HL-60/S4 treated with phorbol 12-myristate 13-acetate at 8.2 ng/mL for 4 days and 3 days (cell line): ENCODE measurements around the gene KCNQ1.

ENCODE experiments used
- in situ Hi-C: fragments of 300-500 bp; cut with MboI; formaldehyde crosslinking; loops from 2 replicates; pipeline ENCODE4 v1.15.0; 2022; ENCODE audit warnings: low sequenced_read_pairs

KCNQ1 gene

DNA sequence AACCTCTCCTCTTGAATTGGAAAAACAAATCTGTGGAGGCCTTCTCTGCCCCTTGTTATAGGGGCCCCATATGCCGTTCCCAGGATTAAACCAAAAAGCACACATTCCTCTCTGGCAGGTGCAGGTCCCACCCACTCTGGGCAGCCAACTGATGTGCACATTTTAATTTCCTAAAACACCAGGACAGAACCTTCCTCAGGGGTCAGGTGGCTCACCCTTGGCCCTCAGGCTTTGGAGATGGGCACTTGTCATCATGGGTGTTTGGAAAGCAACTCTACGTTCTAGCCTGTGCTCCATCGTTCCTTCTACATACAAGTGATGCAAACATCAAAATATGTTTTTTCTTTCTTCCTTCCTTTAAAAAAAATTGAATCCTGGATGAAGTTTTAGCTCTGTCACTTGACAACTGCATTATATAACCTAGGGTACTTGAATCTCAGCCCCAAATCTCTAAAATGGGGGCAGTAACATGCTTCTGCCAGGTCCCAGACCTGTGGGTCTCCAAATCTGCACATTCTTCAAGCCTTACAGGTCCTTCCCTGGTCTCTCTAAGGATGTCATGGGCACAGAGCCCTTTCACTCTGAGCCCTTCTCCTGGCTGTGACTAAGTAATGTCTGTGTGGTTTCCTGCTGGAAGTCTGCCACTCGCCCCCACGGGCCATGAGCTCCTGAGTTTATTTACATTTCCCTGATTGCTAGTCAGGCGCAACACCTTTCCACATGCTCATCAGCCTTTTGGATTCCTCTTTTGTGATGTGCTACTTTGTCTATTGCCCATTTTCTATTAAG lies 211.2 kb downstream of the KCNQ1 start:
- in situ Hi-C loops: no loop called here

DNA sequence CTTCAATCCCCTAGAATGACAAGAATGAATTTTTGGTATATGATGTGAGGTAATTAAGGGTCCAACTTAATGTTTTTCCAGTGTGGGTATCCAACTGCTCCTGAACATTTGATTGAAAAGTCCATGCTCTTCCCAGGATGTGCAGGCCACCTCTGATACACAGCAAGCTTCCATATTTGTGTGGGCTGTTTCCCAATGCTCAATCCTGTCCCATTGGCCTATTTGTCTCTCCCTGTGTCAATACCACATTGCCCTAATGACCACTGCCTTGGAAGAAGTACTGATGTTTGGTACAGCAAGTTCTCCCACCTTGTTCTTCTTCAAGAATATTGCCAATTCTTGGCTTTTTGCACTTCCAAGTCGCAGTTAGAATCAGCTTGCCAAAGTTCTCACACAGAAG lies 212.1 kb downstream of the KCNQ1 start:
- in situ Hi-C loops: no loop called here

DNA sequence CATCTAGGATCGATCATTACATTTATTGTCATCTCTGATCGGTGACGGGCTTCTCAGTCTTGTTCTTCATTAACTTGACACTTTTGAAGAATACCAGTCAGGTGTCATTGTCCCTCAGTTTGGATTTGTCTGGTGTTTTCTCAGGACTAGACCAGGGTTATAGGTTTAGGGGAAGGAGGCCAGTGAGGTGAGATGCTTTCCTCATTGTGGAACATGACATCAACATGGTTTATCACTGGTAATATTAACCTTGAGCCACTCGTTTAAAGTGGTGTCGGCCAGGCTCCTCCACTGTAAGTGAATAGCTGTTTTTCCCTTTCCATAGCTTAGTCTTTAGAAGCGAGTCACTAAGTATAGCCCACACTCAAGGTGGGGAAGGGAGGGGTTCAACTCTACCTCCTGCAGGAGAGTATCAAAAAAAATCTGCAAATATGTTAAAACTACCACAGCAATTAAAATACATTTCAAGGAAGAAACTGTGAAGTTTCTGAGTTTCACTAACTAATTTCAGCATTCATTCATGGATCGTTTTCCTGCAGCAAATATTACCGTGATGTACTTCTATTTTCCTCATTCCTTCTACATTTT lies 213.0 kb downstream of the KCNQ1 start:
- in situ Hi-C loops: no loop called here

DNA sequence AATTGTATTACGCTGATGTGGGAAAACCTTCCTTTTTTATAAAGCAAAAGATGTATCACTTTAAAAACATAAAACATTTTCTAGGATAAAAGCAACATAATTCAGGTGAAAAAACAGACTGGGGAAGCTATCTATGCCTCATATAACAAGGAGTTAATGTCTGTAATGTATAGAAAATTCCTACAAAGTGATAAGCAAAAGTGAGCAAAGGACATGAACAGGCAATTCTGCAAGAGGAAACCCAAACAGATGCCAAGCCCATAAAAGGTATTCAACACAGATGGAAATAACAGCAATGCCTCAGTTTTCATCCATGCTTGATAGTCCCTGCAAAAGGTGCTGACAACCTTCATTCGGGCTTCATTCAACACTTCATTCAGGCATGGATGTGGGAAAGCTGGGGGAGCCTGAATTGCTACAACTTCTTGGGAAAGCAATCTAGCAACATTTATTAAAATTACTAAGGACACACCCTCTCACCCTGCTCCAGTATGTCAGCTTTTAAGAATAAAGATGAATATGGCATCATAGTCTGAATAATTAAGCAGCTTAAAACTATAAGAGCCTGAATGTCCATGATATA lies 215.6 kb downstream of the KCNQ1 start:
- in situ Hi-C loops: no loop called here

DNA sequence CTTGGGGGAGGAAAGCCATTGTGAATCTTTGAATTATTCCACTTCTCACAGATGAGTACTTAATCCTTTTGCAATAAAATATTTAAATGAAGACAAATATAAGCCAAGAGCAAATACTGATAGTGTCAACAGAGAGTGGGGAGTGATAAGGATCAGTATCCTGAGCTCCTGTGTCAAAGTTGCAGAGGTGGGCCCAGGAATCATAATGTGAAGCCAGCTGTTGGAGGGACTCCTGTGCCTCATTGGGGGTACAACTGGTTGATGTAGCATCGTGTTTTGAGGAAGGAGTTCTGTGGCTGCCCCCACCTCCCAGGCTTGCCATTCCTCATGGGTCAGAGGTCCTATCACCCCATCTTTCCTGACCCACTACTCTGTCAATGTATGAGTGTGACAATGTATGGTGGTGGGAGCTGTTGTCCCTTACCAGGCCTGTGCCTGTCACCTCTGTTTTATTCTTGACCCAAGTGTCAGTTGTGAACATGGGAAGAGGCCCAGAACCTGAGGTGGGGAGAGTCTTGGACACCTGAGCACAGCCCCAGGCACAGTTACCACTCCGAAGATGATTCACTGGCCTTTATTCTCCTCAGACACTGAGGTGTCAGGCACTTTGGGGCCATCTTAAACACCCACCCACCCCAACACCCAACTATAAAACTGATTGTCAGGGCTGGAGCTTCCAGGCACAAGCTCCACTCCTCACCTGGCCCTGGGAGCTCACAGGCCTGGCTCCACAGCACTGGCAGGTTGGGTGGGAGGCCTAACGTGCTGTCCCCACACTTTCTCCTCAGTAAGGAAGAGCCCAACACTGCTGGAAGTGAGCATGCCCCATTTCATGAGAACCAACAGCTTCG lies 216.6 kb downstream of the KCNQ1 start:
- in situ Hi-C loops: no loop called here

DNA sequence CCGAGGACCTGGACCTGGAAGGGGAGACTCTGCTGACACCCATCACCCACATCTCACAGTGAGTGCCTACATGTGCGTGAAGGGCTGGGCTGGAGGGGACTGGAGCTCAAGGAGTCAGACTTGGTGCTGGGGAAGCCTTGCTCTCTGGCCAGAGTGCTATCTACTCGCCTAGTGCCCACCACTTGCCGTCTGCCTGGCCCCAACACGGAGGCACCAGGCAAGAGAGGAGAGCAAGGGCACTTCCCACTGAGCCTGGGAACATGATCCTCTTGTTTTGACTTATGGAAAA lies 217.2 kb downstream of the KCNQ1 start:
- in situ Hi-C loops: no loop called here

DNA sequence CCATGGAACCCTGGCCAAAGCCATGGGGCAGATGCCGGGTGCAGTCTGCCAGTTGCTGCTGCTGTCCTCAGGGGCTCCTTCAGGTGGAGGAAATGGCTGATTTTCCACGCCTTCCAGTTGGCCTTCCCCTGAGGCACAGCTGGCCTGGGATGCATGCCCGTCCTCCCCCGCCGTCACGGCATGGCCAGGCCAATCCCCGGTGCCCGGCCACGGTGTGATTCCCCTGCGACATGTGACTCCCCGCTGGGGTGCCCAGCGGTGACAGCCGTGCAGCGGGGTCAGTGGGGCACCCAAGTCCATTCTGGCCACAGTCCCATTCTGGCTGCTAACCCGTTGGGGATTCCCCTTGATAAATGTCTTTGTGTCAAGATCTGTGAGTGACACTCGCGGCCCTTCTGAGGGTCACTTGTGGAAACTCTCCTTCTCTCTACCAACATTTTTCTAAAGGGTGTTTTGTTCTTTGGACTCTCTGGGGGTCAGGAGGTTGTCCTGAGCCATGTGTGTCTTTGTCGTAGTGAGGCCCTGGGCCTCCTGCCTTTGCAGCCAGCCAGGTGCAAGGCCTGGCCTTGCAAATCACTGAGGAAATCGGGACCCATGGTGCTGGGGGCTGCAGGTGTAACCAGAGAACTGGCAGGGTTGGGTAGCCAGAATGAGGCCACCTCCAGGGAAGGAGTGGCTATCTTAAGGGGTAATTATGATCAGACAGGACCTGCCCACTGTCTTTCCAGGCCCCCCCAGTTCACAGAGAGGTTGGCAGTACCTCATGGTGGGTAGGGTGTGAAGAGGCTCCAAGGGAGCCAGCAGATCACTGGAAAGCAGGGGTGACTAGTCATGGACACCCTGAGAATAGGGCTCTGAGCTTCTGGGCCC lies 217.9 kb downstream of the KCNQ1 start:
- in situ Hi-C loops: no loop called here

DNA sequence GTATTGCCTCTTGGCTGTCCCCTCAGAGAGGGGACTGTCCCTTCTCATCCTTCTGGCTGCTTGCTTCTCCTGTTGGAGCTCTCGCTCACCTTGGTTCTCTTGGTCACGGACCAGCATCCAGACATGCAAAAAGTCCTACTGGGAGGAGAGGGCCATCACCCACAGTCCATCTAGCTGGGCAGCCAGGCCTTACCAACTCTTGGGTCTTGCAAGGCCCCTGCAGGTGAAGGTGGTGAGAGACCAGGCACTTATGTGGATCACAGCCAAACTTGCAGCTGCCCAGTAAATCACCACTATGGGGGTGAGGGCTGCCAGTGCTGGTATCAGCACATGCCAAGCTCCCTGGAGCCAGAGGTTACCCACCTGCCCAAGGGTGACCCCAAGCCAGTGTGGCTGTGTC lies 218.7 kb downstream of the KCNQ1 start:
- in situ Hi-C loops: no loop called here

DNA sequence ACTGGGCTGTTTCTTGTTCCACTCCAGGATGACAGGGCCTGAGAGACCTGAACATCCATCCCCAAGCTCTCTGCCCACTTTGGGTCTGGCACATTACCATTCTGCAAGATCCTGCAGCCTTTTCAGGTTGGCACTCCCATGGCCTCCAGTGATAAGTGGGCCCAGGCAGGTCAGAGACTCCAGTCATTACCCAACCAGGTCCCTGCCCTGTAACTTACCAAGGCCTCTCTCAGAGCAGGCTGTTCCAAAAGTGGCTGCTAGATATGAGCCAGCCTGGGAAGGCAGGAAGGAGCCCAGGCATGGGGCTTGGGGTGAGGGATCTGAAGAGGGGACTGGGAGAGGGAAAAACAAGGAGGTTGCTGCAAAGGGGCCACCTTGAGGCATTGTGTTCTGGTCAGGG lies 219.1 kb downstream of the KCNQ1 start:
- in situ Hi-C loops: no loop called here

DNA sequence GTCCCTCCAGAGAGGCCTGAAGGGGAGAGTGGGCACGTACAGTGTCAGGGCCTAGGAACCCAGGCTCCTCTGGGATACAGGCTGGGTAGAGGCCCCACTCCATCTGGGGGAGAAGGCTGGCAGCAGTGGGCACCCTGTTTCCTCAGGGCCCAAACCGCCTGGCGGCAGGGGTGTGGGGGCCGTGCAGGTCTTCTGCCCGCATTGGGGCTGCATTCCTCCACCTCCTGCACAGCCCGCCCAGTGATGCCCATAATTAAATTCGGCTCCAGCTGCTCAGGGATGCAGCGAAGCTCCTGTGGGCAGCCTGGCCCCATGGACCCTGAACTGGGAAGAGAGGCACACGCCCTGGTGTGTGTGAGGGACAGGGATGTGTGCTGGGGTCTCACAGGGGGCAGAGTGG lies 219.6 kb downstream of the KCNQ1 start:
- in situ Hi-C loops: no loop called here

DNA sequence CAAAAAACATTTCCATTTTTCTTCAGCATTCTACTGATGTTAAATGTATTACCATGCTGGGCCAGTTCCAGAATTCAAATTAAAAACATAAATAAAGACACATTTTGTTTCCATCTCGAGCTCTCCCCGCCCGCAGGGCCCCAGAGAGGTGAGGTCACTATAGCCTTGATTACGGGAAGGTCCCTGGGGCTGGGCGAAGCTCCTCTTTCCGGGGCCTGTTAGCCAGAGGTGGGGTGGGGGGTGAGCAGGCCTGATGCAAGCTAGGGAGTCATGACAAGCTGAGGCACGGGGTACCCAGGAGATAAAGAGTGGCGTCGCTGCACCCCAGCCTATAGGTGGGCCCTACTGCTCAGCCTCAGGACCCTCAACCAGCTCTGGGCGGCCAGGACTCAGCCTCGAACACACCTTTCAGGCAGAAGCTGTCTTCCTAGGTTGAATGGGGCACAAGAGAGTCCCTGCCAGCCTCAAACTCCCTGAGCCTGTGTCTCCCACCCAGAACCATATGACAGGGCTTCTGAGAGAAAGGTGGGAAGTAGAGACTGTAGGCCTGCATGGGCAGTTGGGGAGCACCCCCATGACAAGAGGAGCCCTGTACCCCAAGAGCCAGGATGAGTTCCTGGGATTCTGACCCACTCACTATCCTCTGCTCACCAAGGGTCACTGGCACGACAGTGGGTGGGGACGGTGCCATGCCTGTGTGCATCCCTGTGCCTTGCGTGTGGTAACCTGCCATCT lies 220.2 kb downstream of the KCNQ1 start:
- in situ Hi-C loops: no loop called here

DNA sequence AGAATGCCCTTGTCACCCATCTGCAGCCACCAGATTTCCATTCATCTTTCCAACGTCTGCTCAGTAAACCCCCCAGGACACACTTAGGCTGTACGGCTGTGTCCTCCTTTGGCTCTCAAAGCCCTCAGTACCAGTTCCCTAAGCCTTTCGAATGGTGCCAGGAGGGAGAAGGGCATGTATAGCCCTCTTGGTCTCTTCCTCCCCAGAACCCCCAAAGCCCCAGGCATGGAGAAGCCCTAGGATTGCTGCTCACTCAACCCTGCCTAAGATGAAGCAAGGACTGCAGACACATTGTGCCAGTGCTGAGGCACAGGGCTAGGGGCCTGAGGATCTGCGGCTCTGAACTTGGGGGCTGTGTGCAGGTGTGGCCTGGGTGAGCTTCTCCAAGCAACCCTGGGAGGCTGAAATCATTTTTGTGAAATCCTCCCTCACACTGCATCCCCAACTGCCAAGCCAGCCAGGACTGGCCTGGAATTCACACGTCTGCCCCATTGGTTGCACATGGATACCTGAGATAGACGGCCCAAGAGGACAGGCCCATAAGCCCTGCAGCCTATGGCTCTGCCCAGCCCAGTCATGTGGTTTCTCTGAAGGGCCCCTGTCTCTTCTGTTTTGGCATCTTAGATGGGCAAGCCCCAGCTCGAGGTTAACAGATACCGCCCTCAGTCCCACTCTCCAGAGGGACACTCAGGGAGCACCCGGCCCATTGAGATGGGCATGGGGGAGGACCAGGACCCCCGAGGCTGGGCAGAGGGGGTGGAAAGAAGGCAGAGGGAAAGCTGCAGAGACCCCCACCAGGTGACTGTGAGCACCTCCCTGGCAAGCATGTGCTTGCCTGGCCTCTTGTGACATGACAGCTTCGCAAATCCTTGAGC lies 221.0 kb downstream of the KCNQ1 start:
- in situ Hi-C loops: no loop called here

DNA sequence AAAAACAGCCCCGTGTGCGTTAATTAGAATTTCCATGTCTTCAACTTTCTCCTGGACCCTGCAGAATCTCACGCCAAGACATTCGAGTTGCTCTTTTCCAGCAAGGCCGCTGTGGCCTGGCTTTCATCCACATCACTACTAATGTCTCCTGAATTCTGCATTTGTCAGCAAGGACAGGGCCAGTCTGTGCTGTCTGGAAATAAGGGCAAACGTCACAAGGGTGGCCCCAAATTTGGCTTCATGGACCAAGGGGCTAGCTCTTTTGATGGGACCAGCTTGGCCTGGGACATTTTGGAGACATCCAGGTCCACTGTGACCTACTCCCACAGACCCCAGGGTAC lies 221.6 kb downstream of the KCNQ1 start:
- in situ Hi-C loops: no loop called here

DNA sequence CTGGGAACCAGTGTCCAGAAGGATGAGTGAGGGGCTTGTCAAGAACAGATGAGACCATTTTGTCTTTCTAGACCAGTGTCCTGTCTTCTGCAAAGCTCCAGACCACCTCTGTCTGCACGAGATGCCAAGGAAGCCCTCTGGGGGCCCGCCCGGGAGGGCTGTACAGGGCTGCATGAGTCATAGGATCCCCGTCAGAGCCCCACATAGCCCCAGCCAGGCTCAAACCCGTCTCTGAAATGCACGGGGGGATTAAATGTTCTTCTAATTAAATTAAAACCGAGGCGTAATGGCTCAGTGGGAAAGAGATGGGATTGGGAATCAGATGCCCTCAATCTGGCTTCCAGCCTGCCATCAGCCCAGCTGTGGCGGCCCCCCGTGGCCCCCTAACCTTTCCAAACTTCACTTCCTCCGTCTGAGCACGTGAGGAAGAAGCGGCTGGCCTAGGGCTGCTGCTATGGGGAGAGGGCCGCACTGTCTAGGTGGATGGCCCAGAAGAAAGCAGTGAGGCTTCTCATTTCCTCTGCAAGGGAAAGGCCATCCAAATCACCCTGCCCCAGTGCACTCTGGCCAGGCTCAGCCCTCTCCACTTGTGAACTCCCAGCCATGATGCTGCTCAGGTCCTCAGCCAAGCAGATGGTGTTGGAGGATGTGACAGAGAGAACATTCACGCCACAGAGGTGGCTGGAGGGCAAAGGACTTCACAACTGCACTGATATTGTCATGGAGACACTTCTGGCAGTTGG lies 222.2 kb downstream of the KCNQ1 start:
- in situ Hi-C loops: no loop called here

DNA sequence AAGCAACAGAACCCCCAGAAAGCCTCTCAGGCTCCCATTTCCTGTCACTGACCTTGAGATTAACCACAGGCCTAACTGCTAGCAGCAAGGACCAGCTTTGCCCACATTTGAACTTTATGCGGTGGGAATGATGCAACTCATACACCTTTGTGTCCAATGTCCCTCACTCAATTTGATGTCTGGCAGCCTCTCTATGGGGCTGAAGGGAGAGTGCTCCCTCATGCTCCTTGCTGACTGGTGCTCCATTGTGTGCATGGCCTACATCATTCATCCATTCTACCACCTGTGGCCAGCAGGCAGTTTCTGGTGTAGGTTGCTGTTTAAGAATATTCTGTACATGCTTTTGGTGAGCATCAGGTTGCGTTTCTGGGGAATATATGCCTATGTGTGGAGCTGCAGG lies 223.1 kb downstream of the KCNQ1 start:
- in situ Hi-C loops: no loop called here

DNA sequence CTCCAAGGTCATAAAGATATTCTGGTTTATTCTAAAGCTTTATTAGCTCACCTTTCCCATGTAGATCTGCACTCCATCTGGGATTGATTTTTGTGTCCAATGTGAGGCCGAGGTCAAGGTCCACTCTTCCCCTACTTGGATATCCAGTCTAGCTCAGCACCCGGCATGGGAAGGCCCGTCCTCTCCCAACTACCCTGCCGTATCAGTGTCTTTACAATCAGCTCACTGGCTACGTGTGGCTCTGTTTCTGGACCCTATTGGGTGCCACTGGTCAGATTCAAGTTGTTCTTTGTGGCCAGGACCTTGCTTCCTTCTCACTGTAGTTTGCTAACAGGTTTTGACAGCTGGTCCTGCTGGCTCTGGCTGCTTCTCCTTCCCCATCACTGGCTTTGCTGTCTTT lies 224.1 kb downstream of the KCNQ1 start:
- in situ Hi-C loops: no loop called here

DNA sequence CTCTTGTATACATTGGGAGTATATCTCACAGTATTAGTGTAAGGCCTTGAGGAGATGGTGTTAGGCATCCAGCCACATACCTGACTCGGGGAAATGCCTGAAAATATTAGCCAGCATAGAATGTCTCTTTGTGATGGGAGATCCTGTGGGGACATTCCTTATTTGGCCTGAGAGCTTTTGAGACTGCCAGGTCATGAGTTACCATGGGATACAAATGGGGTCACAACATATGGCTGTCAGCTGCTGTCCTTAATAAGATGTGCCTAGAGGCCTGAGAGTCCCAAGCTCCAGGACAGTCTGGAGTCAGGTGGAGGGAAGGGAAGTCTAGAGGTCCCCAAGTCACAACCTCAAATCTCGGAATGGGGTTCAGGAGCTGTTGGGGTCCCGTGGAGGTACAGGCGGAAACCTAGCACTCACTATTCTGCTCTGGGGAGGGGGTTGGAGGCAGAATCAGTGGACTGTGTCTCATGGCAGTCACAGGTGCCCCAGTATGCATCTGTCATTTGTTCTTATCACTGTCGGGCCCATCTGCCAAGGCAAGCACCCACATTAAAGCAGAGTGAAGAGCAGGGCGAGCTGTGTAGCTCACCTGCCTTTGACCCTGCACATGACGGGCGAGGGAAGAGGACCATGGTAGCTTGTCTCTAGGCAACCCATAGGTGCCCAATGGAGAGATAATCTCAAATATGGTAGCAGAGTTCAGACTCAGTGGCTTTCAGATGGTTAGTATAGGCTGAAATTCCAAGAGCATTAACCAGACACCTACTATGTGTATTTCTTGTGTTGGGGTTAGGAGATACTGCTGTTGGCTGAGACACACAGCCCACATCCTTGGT lies 225.0 kb downstream of the KCNQ1 start:
- in situ Hi-C loops: no loop called here
